ENCODE results near the gene NARF. TPM values are rescaled to one million over a fixed set of nuclear protein-coding genes. Genes with fewer than 3 reads are reported as not detected.
"Not testable (repeated sequence)": the region's sequence is repeated elsewhere in the genome, so short reads cannot be mapped to it uniquely, and the experiment has no call there.

The NARF gene
- total and polyA plus RNA-seq, 7 experiments from 2014 or later, result 59.8 to 188 (median 82.0) TPM

GRCh38 chr17:82503094-82503727 lies 44.7 kb downstream of the NARF start:
- Mint-ChIP-seq H3K4me3 (no peak overlapping the region), H3K36me3 (no peaks in the 10 kb centered on the region), H3K27me3 (peaks cover 0 to 2% (median 0%) of the 10 kb centered on the region in 5 donors), H3K9me3 (no peaks in the 10 kb centered on the region), H3K4me1 (peaks cover 0 to 11% (median 1%) of the 10 kb centered on the region in 7 donors), H3K27ac (no peak overlapping the region)
- intact Hi-C loops (cut with micrococcal nuclease), result no loop called here
- Histone ChIP-seq H3K27ac (ENCODE audit: low read depth, low read length) (no peak overlapping the region), H3K27me3 (ENCODE audit: control insufficient read depth in 2 of 2, insufficient read depth in 2 of 2, low read length in 2 of 2) (no peaks in the 10 kb centered on the region), H3K36me3 (ENCODE audit: control insufficient read depth in 2 of 3, insufficient read depth in 3 of 3, low read length in 3 of 3) (no peaks in the 10 kb centered on the region), H3K4me3 (ENCODE audit: low read length) (no peak overlapping the region), H3K9me3 (ENCODE audit: control insufficient read depth in 2 of 3, low read length in 3 of 3) (no peaks in the 10 kb centered on the region), H3K4me1 (ENCODE audit: control insufficient read depth in 2 of 2, insufficient read depth in 2 of 2, low read length in 2 of 2) (no peaks in the 10 kb centered on the region)
- no peak for ATAC-seq
- DNase-seq, result no peak
- ChIA-PET CTCF (no interaction called here), POLR2A (no interaction called here)

- intact Hi-C loops (cut with micrococcal nuclease), result no loop called here
- no peaks in the 10 kb centered on the region for H3K9me3 ChIP-seq (ENCODE audit: control insufficient read depth in 2 of 3, low read length in 3 of 3)
- ATAC-seq, result no peak
- CTCF ChIA-PET, result no interaction called here
- no peaks in the 10 kb centered on the region for H3K36me3 Mint-ChIP-seq
- H3K27me3 Mint-ChIP-seq, result peaks cover 0 to 2% (median 0%) of the 10 kb centered on the region in 5 donors
- H3K4me1 ChIP-seq (ENCODE audit: control insufficient read depth in 2 of 2, insufficient read depth in 2 of 2, low read length in 2 of 2), result no peaks in the 10 kb centered on the region
- H3K27me3 ChIP-seq (ENCODE audit: control insufficient read depth in 2 of 2, insufficient read depth in 2 of 2, low read length in 2 of 2), result no peaks in the 10 kb centered on the region
- DNase-seq, result no peak
- H3K27ac ChIP-seq (ENCODE audit: low read depth, low read length), result no peak overlapping the region
- POLR2A ChIA-PET, result no interaction called here
- no peaks in the 10 kb centered on the region for H3K9me3 Mint-ChIP-seq
- H3K27ac Mint-ChIP-seq, result no peak overlapping the region
- peaks cover 0 to 10% (median 0%) of the 10 kb centered on the region in 7 donors for H3K4me1 Mint-ChIP-seq
- H3K36me3 ChIP-seq (ENCODE audit: control insufficient read depth in 2 of 3, insufficient read depth in 3 of 3, low read length in 3 of 3), result no peaks in the 10 kb centered on the region
- no peak overlapping the region for H3K4me3 Mint-ChIP-seq
- no peak overlapping the region for H3K4me3 ChIP-seq (ENCODE audit: low read length)
Measured at GRCh38 chr17:82503728-82504308, 45.3 kb downstream of the NARF start.

GRCh38 chr17:82505296-82505695 lies 46.8 kb downstream of the NARF start:
- H3K27me3 ChIP-seq (ENCODE audit: control insufficient read depth in 2 of 2, insufficient read depth in 2 of 2, low read length in 2 of 2), result no peaks in the 10 kb centered on the region
- DNase-seq, result no peak
- POLR2A ChIA-PET, result no interaction called here
- intact Hi-C loops (cut with micrococcal nuclease), result no loop called here
- no peak for ATAC-seq
- no peak overlapping the region for H3K27ac Mint-ChIP-seq
- H3K4me1 ChIP-seq (ENCODE audit: control insufficient read depth in 2 of 2, insufficient read depth in 2 of 2, low read length in 2 of 2), result no peaks in the 10 kb centered on the region
- no peaks in the 10 kb centered on the region for H3K36me3 ChIP-seq (ENCODE audit: control insufficient read depth in 2 of 3, insufficient read depth in 3 of 3, low read length in 3 of 3)
- H3K4me3 Mint-ChIP-seq, result no peak overlapping the region
- no peak overlapping the region for H3K4me3 ChIP-seq (ENCODE audit: low read length)
- H3K9me3 Mint-ChIP-seq, result no peaks in the 10 kb centered on the region
- CTCF ChIA-PET, result no interaction called here
- peaks cover 0 to 7% (median 0%) of the 10 kb centered on the region in 7 donors for H3K4me1 Mint-ChIP-seq
- no peaks in the 10 kb centered on the region for H3K36me3 Mint-ChIP-seq
- H3K27me3 Mint-ChIP-seq, result no peaks in the 10 kb centered on the region
- no peak overlapping the region for H3K27ac ChIP-seq (ENCODE audit: low read depth, low read length)
- H3K9me3 ChIP-seq (ENCODE audit: control insufficient read depth in 2 of 3, low read length in 3 of 3), result no peaks in the 10 kb centered on the region

GRCh38 chr17:82506402-82506801 lies 47.9 kb downstream of the NARF start:
- POLR2A ChIA-PET, result interaction anchor here (1.5 to 1.6 kb wide), 2 partner anchors 9 to 13 kb away, joined by 4 to 5 read pairs; partner anchors contain the start of gene FOXK2
- ATAC-seq; H3K4me3 ChIP-seq (ENCODE audit: low read length); CTCF ChIA-PET; H3K27me3 Mint-ChIP-seq; H3K4me3 Mint-ChIP-seq; H3K27ac Mint-ChIP-seq; H3K4me1 ChIP-seq (ENCODE audit: control insufficient read depth in 2 of 2, insufficient read depth in 2 of 2, low read length in 2 of 2); H3K9me3 Mint-ChIP-seq; H3K9me3 ChIP-seq (ENCODE audit: control insufficient read depth in 2 of 3, low read length in 3 of 3); intact Hi-C loops (cut with micrococcal nuclease); H3K36me3 ChIP-seq (ENCODE audit: control insufficient read depth in 2 of 3, insufficient read depth in 3 of 3, low read length in 3 of 3); H3K36me3 Mint-ChIP-seq; H3K27me3 ChIP-seq (ENCODE audit: control insufficient read depth in 2 of 2, insufficient read depth in 2 of 2, low read length in 2 of 2); H3K27ac ChIP-seq (ENCODE audit: low read depth, low read length): not testable (repeated sequence)
- peaks cover 0 to 10% (median 0%) of the 10 kb centered on the region in 7 donors for H3K4me1 Mint-ChIP-seq
- peak in 1 of 9 donors; percentile 48 for DNase-seq

GRCh38 chr17:82507631-82508175 lies 49.2 kb downstream of the NARF start:
- no peak for DNase-seq
- intact Hi-C loops (cut with micrococcal nuclease), result no loop called here
- Mint-ChIP-seq H3K27me3 (no peaks in the 10 kb centered on the region), H3K4me3 (no peak overlapping the region), H3K9me3 (no peaks in the 10 kb centered on the region), H3K36me3 (no peaks in the 10 kb centered on the region), H3K4me1 (peaks cover 0 to 14% (median 0%) of the 10 kb centered on the region in 7 donors), H3K27ac (no peak overlapping the region)
- Histone ChIP-seq H3K4me3 (ENCODE audit: low read length) (no peak overlapping the region), H3K27ac (ENCODE audit: low read depth, low read length) (no peak overlapping the region), H3K27me3 (ENCODE audit: control insufficient read depth in 2 of 2, insufficient read depth in 2 of 2, low read length in 2 of 2) (no peaks in the 10 kb centered on the region), H3K4me1 (ENCODE audit: control insufficient read depth in 2 of 2, insufficient read depth in 2 of 2, low read length in 2 of 2) (no peaks in the 10 kb centered on the region), H3K9me3 (ENCODE audit: control insufficient read depth in 2 of 3, low read length in 3 of 3) (no peaks in the 10 kb centered on the region), H3K36me3 (ENCODE audit: control insufficient read depth in 2 of 3, insufficient read depth in 3 of 3, low read length in 3 of 3) (no peaks in the 10 kb centered on the region)
- no peak for ATAC-seq
- POLR2A ChIA-PET, result interaction anchor here (1.5 to 1.6 kb wide), 2 partner anchors 10 to 11 kb away, joined by 4 to 5 read pairs; partner anchors contain the start of gene FOXK2
- CTCF ChIA-PET, result no interaction called here

- H3K4me3 Mint-ChIP-seq, result not testable (repeated sequence)
Measured at GRCh38 chr17:82511642-82512041, 53.1 kb downstream of the NARF start.

GRCh38 chr17:82513864-82514263 lies 55.3 kb downstream of the NARF start:
- CTCF ChIA-PET; H3K36me3 Mint-ChIP-seq; POLR2A ChIA-PET; H3K9me3 Mint-ChIP-seq; H3K27ac ChIP-seq (ENCODE audit: low read depth, low read length); ATAC-seq; H3K4me3 ChIP-seq (ENCODE audit: low read length); H3K27ac Mint-ChIP-seq; intact Hi-C loops (cut with micrococcal nuclease); H3K9me3 ChIP-seq (ENCODE audit: control insufficient read depth in 2 of 3, low read length in 3 of 3); H3K4me3 Mint-ChIP-seq; H3K4me1 ChIP-seq (ENCODE audit: control insufficient read depth in 2 of 2, insufficient read depth in 2 of 2, low read length in 2 of 2); DNase-seq; H3K27me3 ChIP-seq (ENCODE audit: control insufficient read depth in 2 of 2, insufficient read depth in 2 of 2, low read length in 2 of 2); H3K36me3 ChIP-seq (ENCODE audit: control insufficient read depth in 2 of 3, insufficient read depth in 3 of 3, low read length in 3 of 3); H3K4me1 Mint-ChIP-seq; H3K27me3 Mint-ChIP-seq: not testable (repeated sequence)

More at GRCh38 chr17:82511642-82512041, 53.1 kb downstream of the NARF start:
- POLR2A ChIA-PET; CTCF ChIA-PET; ATAC-seq; intact Hi-C loops (cut with micrococcal nuclease); DNase-seq; H3K4me3 ChIP-seq (ENCODE audit: low read length); H3K36me3 ChIP-seq (ENCODE audit: control insufficient read depth in 2 of 3, insufficient read depth in 3 of 3, low read length in 3 of 3); H3K9me3 Mint-ChIP-seq; H3K36me3 Mint-ChIP-seq; H3K4me1 Mint-ChIP-seq; H3K9me3 ChIP-seq (ENCODE audit: control insufficient read depth in 2 of 3, low read length in 3 of 3); H3K27me3 Mint-ChIP-seq; H3K4me1 ChIP-seq (ENCODE audit: control insufficient read depth in 2 of 2, insufficient read depth in 2 of 2, low read length in 2 of 2); H3K27ac Mint-ChIP-seq; H3K27me3 ChIP-seq (ENCODE audit: control insufficient read depth in 2 of 2, insufficient read depth in 2 of 2, low read length in 2 of 2); H3K27ac ChIP-seq (ENCODE audit: low read depth, low read length): not testable (repeated sequence)
